ENCODE data around the gene GRIK2. TPM values are rescaled to one million over a fixed set of nuclear protein-coding genes. Genes with fewer than 3 reads are reported as not detected.
A peak's percentile ranks its signal among the peaks of the same experiment; 100 is the strongest.

GRIK2 gene
- total RNA-seq, 1 experiment from 2014 or later: not detected

GRCh38 chr6:101887532-101887931, 494.0 kb downstream of the GRIK2 start:
- DNase-seq (ENCODE audit: low spot score): no peak
- in situ Hi-C loops (cut with HindIII; ENCODE audit: low sequenced_read_pairs): no loop called here

- DNase-seq (ENCODE audit: low spot score): no peak
- in situ Hi-C loops (cut with HindIII; ENCODE audit: low sequenced_read_pairs): no loop called here
Observed at GRCh38 chr6:101907356-101908217, 514.1 kb downstream of the GRIK2 start.

- peak; percentile 56 for DNase-seq (ENCODE audit: low spot score)
- in situ Hi-C loops (cut with HindIII; ENCODE audit: low sequenced_read_pairs): no loop called here
Observed at GRCh38 chr6:101909366-101909765, 515.9 kb downstream of the GRIK2 start.

GRCh38 chr6:101912311-101912710, 518.8 kb downstream of the GRIK2 start:
- in situ Hi-C loops (cut with HindIII; ENCODE audit: low sequenced_read_pairs): no loop called here
- DNase-seq (ENCODE audit: low spot score): no peak

- in situ Hi-C loops (cut with HindIII; ENCODE audit: low sequenced_read_pairs): no loop called here
- DNase-seq (ENCODE audit: low spot score): no peak
Observed at GRCh38 chr6:101918471-101918870, 525.0 kb downstream of the GRIK2 start.

GRCh38 chr6:101921829-101922450, 528.4 kb downstream of the GRIK2 start:
- no peak for DNase-seq (ENCODE audit: low spot score)
- in situ Hi-C loops (cut with HindIII; ENCODE audit: low sequenced_read_pairs): no loop called here

GRCh38 chr6:101926149-101926925, 532.8 kb downstream of the GRIK2 start:
- no peak for DNase-seq (ENCODE audit: low spot score)

GRCh38 chr6:101931766-101932165, 538.3 kb downstream of the GRIK2 start:
- no peak for DNase-seq (ENCODE audit: low spot score)
- in situ Hi-C loops (cut with HindIII; ENCODE audit: low sequenced_read_pairs): no loop called here

More at GRCh38 chr6:101926149-101926925, 532.8 kb downstream of the GRIK2 start:
- in situ Hi-C loops (cut with HindIII; ENCODE audit: low sequenced_read_pairs): no loop called here

GRCh38 chr6:101932704-101933103, 539.2 kb downstream of the GRIK2 start:
- in situ Hi-C loops (cut with HindIII; ENCODE audit: low sequenced_read_pairs): no loop called here
- no peak for DNase-seq (ENCODE audit: low spot score)

- in situ Hi-C loops (cut with HindIII; ENCODE audit: low sequenced_read_pairs): no loop called here
- no peak for DNase-seq (ENCODE audit: low spot score)
Observed at GRCh38 chr6:101935732-101936131, 542.2 kb downstream of the GRIK2 start.

- in situ Hi-C loops (cut with HindIII; ENCODE audit: low sequenced_read_pairs): no loop called here
- no peak for DNase-seq (ENCODE audit: low spot score)
Observed at GRCh38 chr6:101936516-101936915, 543.0 kb downstream of the GRIK2 start.

GRCh38 chr6:101937108-101937507, 543.6 kb downstream of the GRIK2 start:
- no peak for DNase-seq (ENCODE audit: low spot score)
- in situ Hi-C loops (cut with HindIII; ENCODE audit: low sequenced_read_pairs): no loop called here

GRCh38 chr6:101940391-101940790, 546.9 kb downstream of the GRIK2 start:
- no peak for DNase-seq (ENCODE audit: low spot score)
- in situ Hi-C loops (cut with HindIII; ENCODE audit: low sequenced_read_pairs): no loop called here

GRCh38 chr6:101956961-101957360, 563.5 kb downstream of the GRIK2 start:
- in situ Hi-C loops (cut with HindIII; ENCODE audit: low sequenced_read_pairs): no loop called here
- DNase-seq (ENCODE audit: low spot score): no peak

- DNase-seq (ENCODE audit: low spot score): no peak
- in situ Hi-C loops (cut with HindIII; ENCODE audit: low sequenced_read_pairs): no loop called here
Observed at GRCh38 chr6:101961357-101961756, 567.8 kb downstream of the GRIK2 start.

- no peak for DNase-seq (ENCODE audit: low spot score)
- in situ Hi-C loops (cut with HindIII; ENCODE audit: low sequenced_read_pairs): no loop called here
Observed at GRCh38 chr6:101980924-101981323, 587.4 kb downstream of the GRIK2 start.

GRCh38 chr6:101986476-101986875, 593.0 kb downstream of the GRIK2 start:
- in situ Hi-C loops (cut with HindIII; ENCODE audit: low sequenced_read_pairs): no loop called here
- DNase-seq (ENCODE audit: low spot score): no peak

GRCh38 chr6:101992286-101992685, 598.8 kb downstream of the GRIK2 start:
- DNase-seq (ENCODE audit: low spot score): peak; percentile 40
- in situ Hi-C loops (cut with HindIII; ENCODE audit: low sequenced_read_pairs): no loop called here

GRCh38 chr6:101994521-101994920, 601.0 kb downstream of the GRIK2 start:
- in situ Hi-C loops (cut with HindIII; ENCODE audit: low sequenced_read_pairs): no loop called here
- DNase-seq (ENCODE audit: low spot score): peak; percentile 77

GRCh38 chr6:102015431-102015830, 621.9 kb downstream of the GRIK2 start:
- in situ Hi-C loops (cut with HindIII; ENCODE audit: low sequenced_read_pairs): no loop called here
- no peak for DNase-seq (ENCODE audit: low spot score)
